G401.6 (cell line): Measurements from ENCODE around the gene HDAC9.
"Not testable (repeated sequence)": the region's sequence is repeated elsewhere in the genome, so short reads cannot be mapped to it uniquely, and the experiment has no call there.

ENCODE experiments used
- FAIRE-seq: peaks from 2 replicates; lab custom pipeline; 2012; peaks lifted over from hg19 to GRCh38; lab: Jason Lieb, UNC

The HDAC9 gene

DNA sequence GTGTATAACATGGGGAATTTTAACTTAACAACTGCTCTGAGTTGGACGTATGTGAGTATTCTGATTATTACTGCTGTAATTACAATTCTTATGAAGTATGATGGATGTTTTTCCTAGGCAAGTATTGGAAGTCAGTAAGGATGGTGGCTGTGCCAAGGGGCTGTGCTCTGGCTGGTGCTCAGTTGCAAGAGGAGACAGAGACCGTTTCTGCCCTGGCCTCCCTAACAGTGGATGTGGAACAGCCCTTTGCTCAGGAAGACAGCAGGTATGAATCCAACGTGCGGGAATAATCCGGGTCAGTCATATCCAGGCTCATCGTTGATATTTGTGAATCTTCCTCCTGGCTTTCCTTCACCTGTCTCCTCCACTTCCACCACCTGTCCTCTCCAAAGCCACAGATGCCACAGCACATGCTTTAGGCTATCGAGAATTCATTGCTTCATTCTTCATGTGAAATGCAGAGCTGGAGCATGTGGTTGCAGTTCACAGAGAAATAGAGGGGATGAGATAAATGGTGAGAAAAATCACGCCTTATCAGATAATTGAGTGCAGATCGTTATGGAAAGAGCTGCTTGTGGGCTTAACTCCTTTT lies 480.2 kb downstream of the HDAC9 start:
- FAIRE-seq, result no peak

DNA sequence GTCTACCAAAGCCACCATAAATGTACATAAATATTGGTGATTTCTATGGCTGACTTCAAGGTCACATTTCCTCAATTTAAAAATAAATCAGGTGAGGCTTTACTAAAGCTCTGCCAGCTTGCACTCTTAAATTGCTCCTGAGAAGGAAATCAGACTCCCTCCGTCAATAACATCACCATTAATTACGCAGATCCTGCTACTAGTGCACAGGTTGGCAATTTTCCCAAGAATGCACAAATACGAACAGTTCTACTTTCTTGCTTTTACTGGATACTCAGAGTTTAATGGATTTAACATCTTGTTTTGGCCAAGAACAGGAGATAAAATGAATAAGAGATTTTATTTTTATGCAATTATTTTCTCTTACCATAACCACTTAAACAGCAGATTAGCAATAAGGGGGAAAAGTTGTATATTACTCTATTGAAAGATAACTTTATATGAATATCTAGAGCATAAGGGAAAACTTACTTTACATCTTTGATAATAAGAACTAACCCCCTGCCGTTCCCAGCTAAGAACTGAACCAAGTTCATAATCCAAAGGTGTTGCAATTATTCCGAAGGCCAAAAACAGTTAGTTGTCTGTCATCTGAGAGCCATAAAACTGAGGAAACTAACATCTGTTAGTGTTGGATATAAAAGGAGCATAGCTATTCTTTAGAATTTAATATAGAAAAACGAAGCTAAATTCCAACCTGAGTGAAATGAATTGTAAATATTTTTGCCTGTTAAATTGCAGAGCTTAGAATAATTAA lies 481.3 kb downstream of the HDAC9 start:
- FAIRE-seq, result peak; percentile 17

DNA sequence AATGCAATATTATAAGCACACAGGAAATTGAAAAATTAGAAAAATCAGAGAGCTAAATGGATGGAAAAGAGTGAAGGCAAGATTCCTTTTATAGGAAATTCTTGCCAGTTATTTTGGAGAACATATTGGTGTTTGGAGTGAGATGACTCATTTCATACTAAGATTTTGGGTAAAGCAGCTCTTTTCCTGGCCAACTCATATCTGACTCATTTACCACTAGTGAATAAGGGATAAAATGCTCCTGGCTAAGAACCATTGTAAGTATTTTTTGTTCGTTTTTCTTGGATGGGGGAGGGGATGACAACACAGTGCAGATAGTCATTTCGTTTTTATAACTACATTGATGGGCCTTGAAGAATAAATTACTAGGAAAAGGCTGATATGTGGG lies 482.6 kb downstream of the HDAC9 start:
- FAIRE-seq, result no peak

DNA sequence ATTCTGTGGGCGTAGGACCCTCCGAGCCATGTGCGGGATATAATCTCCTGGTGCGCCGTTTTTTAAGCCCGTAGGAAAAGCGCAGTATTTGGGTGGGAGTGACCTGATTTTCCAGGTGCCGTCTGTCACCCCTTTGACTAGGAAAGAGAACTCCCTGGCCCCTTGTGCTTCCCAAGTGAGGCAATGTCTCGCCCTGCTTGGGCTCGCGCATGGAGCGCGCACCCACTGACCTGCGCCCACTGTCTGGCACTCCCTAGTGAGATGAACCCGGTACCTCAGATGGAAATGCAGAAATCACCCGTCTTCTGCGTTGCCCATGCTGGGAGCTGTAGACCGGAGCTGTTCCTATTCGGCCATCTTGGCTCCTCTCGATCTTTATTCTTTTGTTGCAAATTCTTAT lies 495.2 kb downstream of the HDAC9 start:
- not testable (repeated sequence) for FAIRE-seq

DNA sequence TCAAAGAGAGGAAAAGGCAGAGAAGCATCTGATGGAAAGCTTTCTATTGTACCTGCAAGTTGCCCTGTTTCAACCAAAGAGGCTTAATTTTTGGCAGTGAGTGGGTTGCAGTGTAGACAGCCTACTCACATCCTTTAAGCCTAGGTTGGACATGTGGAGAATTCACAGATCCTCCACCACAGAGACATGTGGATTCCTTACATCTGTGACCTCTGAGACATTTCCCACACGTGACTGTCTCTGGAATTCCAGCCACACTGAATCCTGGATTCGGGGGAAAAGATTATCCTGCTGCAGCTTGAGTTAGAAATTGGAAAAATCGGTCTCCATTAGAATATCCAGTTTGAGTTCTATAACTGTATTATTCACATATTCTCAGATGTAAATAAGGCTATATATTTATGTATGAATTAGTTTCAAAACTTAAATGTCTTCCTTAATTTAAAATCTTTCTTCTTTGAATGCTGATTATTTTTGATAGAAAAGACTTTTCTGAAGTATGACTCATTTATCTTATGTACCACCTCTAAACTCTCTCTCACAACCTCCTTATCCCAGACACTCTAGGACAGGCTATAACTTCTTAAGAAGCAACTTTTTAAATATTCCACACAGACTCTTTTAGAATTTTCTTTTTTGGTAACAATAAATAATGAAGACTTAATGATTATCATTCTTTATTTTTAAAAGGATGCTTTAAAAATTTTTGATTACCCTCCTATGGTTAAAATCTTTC lies 498.6 kb downstream of the HDAC9 start:
- FAIRE-seq, result peak; percentile 74

DNA sequence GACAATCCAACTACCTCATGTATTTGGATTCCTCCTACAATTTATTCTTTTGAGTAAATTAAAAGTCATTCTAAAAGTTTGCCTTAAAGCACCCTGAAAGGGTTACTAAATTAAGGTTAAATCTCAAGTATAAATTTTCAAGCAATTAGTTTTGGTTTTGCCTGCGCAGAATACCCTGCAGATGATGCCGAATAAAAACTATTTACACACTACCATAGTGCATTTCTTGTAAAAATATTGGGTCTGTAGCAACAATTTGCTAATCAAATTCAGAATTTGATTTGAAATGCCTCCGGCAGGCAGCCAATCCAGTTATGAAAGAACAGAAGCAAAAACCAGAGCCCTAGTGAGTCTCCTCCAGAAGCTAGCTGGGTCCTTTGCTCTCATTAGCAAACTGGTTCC lies 499.7 kb downstream of the HDAC9 start:
- FAIRE-seq, result no peak

DNA sequence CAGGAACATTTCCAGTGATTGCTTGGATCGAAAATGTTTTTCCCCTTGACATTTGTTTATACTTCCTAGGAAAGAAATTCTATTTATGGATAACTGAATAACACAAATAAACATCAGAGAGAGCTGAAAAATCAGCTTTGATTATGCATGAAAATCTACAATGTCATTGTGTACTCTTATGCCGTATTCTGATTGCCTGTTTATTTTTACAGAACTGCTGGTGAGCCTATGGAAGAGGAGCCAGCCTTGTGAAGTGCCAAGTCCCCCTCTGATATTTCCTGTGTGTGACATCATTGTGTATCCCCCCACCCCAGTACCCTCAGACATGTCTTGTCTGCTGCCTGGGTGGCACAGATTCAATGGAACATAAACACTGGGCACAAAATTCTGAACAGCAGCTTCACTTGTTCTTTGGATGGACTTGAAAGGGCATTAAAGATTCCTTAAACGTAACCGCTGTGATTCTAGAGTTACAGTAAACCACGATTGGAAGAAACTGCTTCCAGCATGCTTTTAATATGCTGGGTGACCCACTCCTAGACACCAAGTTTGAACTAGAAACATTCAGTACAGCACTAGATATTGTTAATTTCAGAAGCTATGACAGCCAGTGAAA lies 500.4 kb downstream of the HDAC9 start:
- FAIRE-seq, result no peak

DNA sequence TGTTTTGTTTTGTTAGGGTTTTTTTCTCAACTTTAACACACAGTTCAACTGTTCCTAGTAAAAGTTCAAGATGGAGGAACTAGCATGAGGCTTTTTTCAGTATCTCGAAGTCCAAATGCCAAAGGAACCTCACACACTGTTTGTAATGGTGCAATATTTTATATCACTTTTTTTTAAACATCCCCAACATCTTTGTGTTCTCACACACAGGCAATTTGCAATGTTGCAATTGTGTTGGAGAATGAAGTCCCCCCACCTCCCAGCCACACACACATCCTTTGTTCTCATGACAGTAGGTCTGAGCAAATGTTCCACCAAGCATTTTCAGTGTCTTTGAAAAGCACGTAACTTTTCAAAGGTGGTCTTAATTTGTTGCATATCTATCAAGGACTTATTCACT lies 501.0 kb downstream of the HDAC9 start:
- no peak for FAIRE-seq

DNA sequence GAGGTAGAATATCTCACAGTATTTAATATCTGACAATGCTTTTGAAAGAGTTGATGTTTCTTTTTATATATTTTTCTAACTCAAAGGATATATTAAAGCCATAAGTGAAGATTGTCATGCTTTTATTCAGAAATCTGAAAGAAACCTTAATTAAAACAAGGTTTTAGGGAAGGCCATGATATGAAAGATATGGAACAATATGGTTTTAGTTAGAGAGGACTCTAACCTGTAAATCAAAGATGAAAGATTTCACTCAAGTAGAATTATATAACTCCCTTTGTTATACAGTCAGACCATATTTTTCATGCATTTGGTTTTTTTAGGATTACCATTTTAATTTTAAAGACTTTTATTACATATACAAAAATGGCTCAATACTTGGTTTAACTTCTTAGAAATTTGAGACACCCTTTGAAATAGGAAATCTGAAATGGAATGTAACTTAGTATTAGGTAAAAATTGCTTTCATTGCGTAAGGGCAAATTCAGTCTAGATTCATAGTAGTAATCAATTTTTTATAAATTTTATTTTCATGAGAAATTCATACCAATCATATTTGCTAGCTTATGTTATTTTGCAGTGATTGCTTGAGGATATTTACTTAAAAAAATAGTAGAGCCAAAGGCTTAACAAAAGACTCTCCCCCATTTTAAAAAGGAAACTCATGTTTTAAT lies 502.1 kb downstream of the HDAC9 start:
- FAIRE-seq, result no peak

DNA sequence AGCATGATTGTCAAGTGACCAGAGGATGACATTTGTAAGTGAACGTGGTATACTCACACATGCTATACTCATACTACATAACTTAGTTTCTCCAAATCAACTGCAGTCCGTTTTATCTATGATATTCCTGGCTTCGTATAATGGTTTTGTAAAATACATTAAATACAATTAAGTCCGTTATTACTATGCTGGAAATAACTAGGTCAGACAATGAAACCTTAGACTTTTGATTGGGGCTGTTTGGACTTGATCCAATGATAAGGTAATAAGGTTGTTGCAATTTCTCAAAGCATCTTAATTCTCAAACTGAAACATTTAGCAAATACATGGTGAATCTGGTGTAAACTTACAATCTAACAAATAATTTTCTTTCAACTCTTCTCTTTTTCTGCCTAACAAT lies 504.9 kb downstream of the HDAC9 start:
- no peak for FAIRE-seq

DNA sequence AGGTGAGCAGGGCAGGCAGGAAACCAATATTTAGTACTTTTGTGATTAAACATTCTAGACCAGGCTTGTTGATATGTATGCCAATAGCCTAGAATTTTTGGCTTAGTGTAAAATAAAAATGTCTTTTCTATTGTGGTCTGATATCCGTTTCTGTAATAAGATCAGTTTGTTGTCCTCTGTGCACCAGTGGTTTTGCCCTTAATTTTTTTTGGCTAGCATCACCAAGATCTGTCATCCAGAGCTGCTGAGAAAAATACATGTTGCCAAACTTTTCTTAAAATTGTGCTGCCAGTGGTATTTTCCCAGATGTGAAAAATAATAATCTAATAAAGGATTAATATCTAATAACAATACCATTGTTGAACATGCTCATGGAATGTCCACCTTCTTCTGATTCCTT lies 506.3 kb downstream of the HDAC9 start:
- FAIRE-seq, result no peak

DNA sequence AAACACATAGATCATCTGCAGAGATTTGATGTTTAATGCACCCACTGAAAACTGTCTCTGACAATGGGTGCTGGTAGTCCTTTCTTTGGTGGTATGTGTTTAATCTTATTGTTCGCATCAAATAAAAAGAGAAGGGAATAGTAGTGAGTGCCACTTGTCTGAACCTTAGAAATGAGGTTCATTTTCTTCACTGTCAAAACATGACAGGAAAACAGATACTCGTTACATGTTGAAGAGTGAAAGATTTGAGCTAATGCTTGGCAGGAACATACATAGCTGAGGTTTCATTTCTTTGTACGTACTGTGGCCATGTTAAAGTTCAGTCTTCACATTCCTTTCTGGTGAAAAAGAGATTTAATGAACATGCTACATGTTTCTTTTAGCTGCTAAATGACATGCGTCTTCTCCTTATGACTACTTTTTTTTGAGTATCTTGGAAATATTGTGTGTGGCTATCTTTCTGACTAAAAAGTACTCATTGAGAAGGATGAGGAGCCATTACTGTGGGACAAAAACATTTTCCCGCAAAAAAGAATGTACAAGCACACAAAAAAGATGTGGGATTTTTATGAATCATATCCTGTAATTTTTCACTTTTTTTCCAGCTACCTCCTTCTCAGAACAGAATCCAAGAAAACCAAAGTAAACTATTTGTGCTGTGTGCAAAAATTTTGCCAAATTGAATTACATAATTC lies 513.8 kb downstream of the HDAC9 start:
- no peak for FAIRE-seq

DNA sequence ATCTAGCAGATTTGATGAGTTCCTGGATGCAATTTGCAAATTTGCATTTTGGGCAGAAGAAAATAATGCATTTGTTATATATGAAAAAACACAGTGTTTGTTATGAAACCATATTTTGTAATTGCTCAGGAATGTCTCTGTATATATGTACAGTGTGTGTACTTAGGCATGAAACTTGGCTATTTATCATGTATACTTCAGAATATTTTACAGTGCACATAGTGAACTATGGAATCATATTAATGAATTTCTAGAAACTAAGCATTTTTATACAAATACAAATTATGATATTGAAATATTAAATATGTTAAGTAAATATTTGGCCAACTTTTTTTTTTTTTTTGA lies 514.4 kb downstream of the HDAC9 start:
- FAIRE-seq, result no peak

DNA sequence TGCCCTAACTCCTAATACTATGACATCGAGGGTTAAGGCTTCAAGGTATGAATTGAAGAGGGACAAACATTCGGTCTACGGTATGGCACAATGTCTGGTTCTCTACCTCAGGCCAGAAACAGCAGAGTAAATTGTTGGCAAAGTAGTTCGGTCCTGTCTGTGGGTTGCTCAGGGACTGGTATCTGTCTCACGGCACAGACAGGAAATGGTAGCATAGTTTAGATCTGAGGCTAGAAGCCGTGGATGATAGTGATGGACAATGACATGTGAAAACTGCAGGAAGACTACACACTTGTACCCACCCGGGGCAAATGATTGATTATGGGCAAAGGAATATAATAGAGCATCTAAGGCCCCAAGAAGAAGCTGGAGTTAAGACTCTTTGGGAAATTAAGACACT lies 515.7 kb downstream of the HDAC9 start:
- FAIRE-seq, result no peak

DNA sequence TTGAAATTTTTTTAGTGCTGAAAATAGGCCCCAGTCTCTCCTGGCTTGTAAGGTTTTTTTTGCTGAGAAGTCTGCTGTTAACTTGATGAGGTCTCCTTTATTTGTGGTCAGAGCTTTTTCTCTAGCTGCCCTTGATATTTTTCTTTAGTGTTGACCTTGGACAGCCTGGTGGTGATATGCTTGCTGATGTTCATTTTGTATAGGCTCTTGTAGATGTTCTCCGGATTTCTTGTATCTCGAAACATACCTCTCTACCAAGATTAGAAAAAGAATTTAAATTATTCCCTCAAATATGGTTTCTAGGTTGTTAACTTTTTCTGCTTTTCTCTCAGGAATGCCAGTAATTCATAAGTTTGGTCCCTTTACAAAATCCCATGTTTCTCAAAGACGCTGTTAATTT lies 519.5 kb downstream of the HDAC9 start:
- FAIRE-seq, result no peak

DNA sequence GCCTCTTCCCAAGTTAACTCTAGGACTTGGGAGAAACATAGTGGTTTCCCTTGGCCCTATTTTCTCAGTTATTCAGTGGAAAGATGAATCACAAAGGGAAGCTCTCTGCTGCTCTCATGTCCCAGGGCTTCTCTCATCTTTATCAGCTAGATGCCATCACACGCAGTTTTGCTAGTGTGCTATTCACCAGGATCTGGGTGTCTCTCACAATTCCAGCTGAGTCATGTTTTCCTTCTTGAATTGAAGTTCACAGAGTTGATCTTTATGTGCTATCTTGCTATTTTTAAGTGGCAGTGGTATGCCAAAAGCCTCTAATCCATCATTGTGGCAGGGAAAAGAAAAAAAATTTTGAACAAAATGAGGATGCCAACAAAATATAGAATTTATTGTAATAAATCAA lies 520.6 kb downstream of the HDAC9 start:
- no peak for FAIRE-seq

DNA sequence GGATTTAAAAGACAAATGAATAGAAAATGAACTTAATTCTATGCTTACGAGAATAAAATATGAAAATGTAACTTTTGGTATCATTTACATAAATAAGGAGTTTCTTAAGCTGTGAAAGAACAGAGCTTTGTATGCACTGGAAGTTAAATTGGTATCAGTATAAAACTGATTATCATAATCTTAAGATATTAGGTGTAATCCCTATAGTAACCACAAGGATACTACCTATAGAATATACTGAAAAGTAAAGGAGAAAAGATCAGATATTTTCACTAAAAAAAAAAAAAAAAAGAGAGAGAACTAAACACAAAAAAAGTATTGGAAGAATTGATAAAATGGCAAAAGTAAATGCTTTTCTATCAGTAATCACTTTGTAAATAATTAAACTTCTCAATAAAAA lies 521.8 kb downstream of the HDAC9 start:
- peak; percentile 74 for FAIRE-seq

DNA sequence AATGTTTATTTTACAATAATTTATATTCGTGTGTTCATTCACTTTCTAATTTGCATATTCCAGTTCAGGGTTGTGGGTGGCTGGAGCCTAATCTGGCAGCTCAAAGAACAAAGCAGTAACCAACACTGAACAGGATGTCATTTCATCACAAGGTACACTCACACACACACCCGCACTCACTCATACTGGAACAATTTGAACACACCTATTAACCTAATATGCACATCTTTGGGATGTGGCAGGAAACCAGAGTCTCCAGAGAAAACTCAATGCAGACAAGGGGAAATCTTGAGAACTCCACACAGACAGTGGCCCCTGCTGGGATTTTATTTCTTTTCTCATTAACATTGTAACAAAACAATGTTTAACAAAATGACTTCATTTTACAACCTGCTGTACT lies 524.5 kb downstream of the HDAC9 start:
- FAIRE-seq, result no peak

DNA sequence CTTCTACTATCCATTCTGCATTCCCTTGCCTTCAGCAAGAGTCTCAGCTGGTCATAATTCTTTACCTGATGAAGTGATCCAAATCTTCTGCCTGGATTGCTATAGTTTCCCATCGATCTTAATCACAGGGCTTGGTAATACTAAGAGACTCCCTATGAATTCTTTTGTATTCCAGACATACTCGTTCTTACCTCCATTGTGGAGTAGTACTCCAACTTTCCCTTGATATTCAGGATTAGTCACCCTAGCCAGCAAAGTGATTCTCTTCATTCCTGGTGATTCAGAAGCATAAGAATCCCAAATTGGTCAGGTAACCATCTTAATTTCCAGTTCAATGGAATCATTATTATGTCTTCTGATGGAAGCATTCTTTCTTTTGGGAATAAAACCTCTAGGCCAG lies 525.2 kb downstream of the HDAC9 start:
- FAIRE-seq, result no peak

DNA sequence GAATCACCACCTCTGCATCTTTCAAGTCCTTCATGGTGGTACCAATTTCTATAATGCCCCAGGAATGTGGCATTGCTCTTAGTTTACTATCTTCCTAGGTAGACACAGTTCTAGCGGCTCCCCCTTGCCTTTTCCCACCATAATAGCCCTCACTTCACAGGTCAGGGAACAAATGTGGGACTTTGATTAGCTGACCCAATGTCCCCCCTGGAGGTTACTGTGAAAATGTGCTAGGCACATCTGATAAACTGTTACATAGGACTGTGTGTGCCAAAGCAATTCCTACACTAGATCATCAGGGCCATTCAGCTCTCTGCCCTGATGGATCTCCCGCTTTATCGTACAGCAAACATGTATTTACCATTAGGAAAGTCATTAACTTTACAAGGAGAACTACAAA lies 527.9 kb downstream of the HDAC9 start:
- FAIRE-seq, result no peak

DNA sequence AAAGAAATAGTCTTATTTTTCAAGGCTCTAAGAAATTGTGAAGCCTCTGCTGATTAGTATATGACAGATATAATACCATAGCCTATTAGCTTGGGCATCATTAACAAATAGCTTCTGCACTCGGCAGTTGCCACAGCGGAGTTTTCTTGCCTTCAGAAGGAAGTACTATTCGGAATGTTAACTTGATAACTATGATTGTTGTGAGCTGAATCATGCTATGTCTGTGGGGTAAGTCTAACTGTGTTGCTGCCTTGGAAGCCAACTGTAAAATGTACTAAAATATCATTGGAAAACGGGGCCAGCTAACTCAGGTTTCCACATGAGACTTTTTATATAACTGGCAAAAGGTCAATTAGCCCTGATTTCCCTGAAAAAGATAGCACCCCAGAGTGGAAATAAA lies 528.7 kb downstream of the HDAC9 start:
- FAIRE-seq, result no peak

DNA sequence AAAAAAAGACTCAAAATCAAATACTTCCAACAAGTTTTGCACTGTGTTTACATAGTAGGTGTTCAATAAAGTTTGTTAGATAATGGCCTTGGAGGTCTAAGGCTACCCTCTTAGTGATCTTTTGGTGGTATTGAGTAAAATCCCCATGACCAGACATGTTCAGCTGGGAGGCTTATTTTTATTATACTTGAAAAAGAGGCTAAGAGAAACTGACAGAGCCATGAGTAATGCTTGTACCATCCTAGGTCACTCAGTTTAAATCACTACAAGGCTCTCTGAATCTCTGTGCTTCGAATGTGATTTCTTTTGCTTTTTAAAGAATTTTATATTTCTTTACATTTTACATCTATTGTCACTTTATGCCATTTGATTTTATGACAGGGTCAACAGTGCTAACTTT lies 531.3 kb downstream of the HDAC9 start:
- FAIRE-seq, result no peak
